ENCODE results near the gene TEAD1.

TEAD1 gene

GRCh38 chr11:12715941-12716340 is 41.7 kb downstream of the TEAD1 start:
- in situ Hi-C loops (cut with HindIII; ENCODE audit: low sequenced_read_pairs) = no loop called here
- no peak for TF ChIP-seq CTCF (IDR thresholded peaks at IDR 0.05; ENCODE audit: low read depth, low read length, missing control alignments)
- DNase-seq (ENCODE audit: low read depth) = no peak
- no peak overlapping the region for H3K4me3 ChIP-seq (ENCODE audit: low read depth, low read length)

- no peak overlapping the region for H3K4me3 ChIP-seq (ENCODE audit: low read depth, low read length)
- DNase-seq (ENCODE audit: low read depth) = no peak
- in situ Hi-C loops (cut with HindIII; ENCODE audit: low sequenced_read_pairs) = no loop called here
- TF ChIP-seq CTCF (IDR thresholded peaks at IDR 0.05; ENCODE audit: low read depth, low read length, missing control alignments) = no peak
Measured at GRCh38 chr11:12716816-12717215, 42.6 kb downstream of the TEAD1 start.

GRCh38 chr11:12717851-12718291 is 43.6 kb downstream of the TEAD1 start:
- no peak for DNase-seq (ENCODE audit: low read depth)
- in situ Hi-C loops (cut with HindIII; ENCODE audit: low sequenced_read_pairs) = no loop called here
- no peak overlapping the region for H3K4me3 ChIP-seq (ENCODE audit: low read depth, low read length)
- no peak for TF ChIP-seq CTCF (IDR thresholded peaks at IDR 0.05; ENCODE audit: low read depth, low read length, missing control alignments)

- no peak overlapping the region for H3K4me3 ChIP-seq (ENCODE audit: low read depth, low read length)
- in situ Hi-C loops (cut with HindIII; ENCODE audit: low sequenced_read_pairs) = no loop called here
- no peak for DNase-seq (ENCODE audit: low read depth)
- no peak for TF ChIP-seq CTCF (IDR thresholded peaks at IDR 0.05; ENCODE audit: low read depth, low read length, missing control alignments)
Measured at GRCh38 chr11:12719221-12719620, 45.0 kb downstream of the TEAD1 start.

GRCh38 chr11:12721816-12722604 is 47.8 kb downstream of the TEAD1 start:
- no peak overlapping the region for H3K4me3 ChIP-seq (ENCODE audit: low read depth, low read length)
- in situ Hi-C loops (cut with HindIII; ENCODE audit: low sequenced_read_pairs) = no loop called here
- no peak for TF ChIP-seq CTCF (IDR thresholded peaks at IDR 0.05; ENCODE audit: low read depth, low read length, missing control alignments)
- no peak for DNase-seq (ENCODE audit: low read depth)

- no peak for DNase-seq (ENCODE audit: low read depth)
- in situ Hi-C loops (cut with HindIII; ENCODE audit: low sequenced_read_pairs) = no loop called here
- no peak for TF ChIP-seq CTCF (IDR thresholded peaks at IDR 0.05; ENCODE audit: low read depth, low read length, missing control alignments)
Measured at GRCh38 chr11:12723421-12724300, 49.4 kb downstream of the TEAD1 start.

More at GRCh38 chr11:12723421-12724300, 49.4 kb downstream of the TEAD1 start:
- H3K4me3 ChIP-seq (ENCODE audit: low read depth, low read length) = no peak overlapping the region

Measured in astrocyte of the cerebellum (primary cell).